ENCODE results near the gene LIPC.

LIPC gene

DNA sequence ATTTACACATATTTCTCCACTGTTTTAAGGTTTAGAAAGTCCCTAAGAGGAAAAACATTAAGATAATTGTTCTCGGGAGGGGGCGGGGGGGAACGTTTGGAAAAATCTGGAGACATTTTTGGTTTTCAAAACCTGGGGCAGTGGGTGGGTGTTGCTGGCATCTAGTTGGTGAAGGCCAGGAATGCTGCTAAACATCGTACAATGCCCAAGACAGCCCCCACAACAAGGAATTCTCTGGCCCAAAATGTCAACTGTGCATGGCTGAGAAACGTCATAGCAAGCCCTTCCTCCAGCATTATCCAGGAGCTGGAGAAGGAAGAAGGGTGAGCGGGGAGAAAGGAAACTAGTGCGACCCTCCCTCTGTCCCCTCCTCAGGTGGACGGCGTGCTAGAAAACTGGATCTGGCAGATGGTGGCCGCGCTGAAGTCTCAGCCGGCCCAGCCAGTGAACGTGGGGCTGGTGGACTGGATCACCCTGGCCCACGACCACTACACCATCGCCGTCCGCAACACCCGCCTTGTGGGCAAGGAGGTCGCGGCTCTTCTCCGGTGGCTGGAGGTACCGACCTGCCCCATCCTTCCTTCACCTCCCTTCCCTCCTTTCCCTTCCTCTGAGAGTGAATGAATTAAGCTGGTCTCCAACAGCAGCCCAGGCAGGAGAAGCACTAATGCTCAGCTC is 109.8 kb downstream of the LIPC start:
- DNase-seq (ENCODE audit: low read depth), result no peak
- H3K4me3 ChIP-seq (replicated peaks; ENCODE audit: low read depth, low read length), result no peak overlapping the region
- TF ChIP-seq, protein P1, sequence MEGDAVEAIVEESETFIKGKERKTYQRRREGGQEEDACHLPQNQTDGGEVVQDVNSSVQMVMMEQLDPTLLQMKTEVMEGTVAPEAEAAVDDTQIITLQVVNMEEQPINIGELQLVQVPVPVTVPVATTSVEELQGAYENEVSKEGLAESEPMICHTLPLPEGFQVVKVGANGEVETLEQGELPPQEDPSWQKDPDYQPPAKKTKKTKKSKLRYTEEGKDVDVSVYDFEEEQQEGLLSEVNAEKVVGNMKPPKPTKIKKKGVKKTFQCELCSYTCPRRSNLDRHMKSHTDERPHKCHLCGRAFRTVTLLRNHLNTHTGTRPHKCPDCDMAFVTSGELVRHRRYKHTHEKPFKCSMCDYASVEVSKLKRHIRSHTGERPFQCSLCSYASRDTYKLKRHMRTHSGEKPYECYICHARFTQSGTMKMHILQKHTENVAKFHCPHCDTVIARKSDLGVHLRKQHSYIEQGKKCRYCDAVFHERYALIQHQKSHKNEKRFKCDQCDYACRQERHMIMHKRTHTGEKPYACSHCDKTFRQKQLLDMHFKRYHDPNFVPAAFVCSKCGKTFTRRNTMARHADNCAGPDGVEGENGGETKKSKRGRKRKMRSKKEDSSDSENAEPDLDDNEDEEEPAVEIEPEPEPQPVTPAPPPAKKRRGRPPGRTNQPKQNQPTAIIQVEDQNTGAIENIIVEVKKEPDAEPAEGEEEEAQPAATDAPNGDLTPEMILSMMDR (IDR thresholded peaks at IDR 0.05; ENCODE audit: low read length, missing control alignments), result no peak

DNA sequence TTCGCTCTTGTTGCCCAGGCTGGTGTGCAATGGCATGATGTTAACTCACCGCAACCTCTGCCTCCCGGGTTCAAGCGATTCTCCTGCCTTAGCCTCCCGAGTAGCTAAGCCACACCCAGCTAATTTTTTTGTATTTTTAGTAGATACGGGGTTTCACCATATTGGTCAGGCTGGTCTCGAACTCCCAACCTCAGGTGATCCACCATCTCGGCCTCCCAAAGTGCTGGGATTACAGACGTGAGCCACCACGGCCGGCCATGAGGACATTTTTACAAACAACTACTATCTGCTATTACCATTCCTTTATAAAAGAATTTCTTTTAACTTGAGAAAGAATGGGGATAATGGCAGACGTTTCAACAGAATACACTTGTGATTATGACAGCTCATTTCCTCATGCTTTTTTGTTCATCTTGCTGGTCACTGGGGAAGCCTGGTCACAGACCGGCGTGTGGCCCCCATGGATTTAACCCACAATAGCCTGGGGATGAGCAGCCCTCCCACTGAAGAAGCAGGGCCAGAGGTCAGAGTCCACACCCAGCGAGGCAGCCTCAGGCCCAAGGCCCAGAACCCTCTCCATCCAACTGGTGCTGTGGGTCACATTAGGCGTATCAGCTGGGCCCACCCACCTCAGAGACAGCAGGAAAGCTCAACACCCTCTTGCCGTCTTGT is 112.0 kb downstream of the LIPC start:
- no peak overlapping the region for H3K4me3 ChIP-seq (replicated peaks; ENCODE audit: low read depth, low read length)
- DNase-seq (ENCODE audit: low read depth), result no peak
- TF ChIP-seq, protein P1 (IDR thresholded peaks at IDR 0.05; ENCODE audit: low read length, missing control alignments), result no peak

DNA sequence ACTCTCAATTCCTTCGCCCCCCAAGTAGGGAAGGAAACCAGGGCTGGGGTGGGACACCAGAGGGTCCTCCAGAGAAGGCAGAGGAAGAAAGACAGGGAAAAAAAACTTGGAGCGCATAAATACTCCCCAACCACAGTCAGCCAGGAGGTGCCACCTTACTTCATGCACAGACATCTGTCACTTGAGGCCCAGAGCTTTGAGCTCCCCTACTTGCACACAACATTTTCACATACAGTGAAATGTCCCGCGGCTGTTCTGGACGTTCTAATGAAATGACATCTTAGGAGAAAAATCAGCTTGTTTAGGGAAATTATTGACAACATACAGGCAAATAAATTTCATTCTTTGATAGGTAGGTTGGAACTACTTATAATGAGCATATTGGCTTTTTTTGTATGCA is 113.0 kb downstream of the LIPC start:
- TF ChIP-seq, protein P1 (IDR thresholded peaks at IDR 0.05; ENCODE audit: low read length, missing control alignments), result no peak
- no peak overlapping the region for H3K4me3 ChIP-seq (replicated peaks; ENCODE audit: low read depth, low read length)

DNA sequence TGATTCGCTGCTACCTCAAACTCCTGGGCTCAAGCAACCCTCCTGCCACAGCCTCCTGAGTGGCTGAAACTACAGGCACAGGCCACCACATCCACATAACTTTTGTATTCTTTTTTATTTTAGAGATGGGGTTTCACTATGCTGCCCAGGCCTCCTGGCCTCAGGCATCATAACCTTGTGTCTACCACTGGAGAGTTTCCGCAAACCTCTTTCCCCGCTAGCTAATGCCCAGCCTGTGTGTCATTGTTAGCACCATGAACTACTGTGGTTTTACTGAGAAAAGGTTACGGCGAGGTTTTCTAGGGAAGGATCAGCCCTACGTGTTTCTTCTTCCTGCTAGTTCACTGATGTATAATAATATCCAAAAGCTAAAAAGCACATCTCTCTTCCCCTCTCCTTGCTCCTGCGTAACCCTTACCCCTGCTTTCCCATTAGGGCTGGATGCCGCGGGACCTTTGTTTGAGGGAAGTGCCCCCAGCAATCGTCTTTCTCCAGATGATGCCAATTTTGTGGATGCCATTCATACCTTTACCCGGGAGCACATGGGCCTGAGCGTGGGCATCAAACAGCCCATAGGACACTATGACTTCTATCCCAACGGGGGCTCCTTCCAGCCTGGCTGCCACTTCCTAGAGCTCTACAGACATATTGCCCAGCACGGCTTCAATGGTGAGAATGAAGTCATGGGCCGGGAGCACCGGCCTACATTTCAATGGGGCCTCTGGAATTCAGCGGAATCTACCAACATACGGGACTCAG is 113.7 kb downstream of the LIPC start:
- H3K4me3 ChIP-seq (replicated peaks; ENCODE audit: low read depth, low read length), result no peak overlapping the region
- TF ChIP-seq, protein P1 (IDR thresholded peaks at IDR 0.05; ENCODE audit: low read length, missing control alignments), result no peak
- no peak for DNase-seq (ENCODE audit: low read depth)

More for the DNA sequence above, 113.0 kb downstream of the LIPC start:
- DNase-seq (ENCODE audit: low read depth), result no peak

DNA sequence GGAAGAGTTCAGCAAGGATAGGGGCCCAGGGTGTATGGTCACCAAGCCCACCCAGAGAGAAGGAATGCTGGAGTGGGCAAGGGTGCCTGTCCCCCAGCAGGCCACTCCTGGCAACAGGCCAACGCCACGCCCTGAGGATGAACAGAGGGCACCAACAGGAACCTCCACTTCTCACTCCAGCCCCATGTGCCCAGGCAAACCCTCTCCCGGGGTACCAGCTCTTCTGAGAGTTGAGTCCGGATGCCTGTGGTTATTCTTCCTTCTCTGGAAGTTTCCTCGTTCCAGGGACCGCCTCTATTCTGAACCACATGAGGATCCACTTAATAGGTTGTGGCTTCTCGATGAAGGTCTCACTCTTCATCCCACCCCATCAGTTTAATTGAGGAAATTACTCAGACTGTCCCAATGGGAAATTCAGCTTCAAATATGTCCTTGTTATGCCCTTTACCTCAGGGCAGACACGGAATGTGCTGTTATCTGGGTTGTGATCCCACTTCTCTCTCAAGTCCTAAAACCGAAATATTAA is 114.3 kb downstream of the LIPC start:
- no peak overlapping the region for H3K4me3 ChIP-seq (replicated peaks; ENCODE audit: low read depth, low read length)
- no peak for DNase-seq (ENCODE audit: low read depth)
- TF ChIP-seq, protein P1 (IDR thresholded peaks at IDR 0.05; ENCODE audit: low read length, missing control alignments), result no peak

DNA sequence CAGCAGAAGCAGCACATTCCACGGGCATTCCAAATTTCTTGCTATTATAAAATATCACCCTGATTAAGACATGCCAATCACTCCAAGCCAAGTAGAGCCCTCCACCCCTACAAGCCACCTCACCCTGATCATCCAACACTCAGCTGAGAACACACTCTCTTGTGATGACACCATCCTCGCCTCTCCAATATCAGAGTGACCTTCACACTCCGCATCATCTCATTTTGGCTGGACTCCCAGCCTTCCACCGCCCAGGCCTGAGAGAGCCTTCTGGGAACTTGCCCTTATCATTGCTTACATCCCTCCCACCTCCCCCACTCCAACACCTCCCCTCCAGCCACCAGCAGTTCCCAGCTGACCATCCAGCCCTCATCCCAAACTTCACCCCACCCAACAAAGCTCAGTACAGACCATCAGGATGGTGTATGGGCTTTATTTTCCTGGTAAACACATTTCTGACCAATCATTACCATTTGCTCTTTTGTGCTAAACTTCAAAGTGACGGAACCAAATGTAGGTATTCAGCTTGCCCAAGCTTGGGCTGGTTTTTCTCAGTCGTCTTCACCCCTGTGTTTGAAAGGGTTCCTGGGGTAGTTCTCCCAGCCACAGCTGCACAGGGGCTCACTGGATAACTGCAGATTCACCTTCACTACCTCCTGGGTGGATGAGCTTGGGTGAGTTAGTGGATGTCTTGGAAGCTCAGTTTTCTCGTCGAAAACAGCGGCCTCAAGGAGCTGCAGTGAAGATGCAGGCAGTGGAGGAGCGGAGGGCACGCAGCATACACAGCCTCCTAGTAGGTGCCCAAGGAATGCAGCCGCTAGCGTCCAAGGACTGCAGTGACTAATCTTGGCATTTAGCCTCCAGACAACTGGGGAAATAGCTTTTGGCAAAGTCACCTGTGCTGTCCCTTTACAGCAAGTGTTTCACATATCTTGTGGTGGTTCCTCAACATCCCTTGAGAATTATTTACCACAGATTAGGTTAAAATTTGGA is 115.1 kb downstream of the LIPC start:
- no peak overlapping the region for H3K4me3 ChIP-seq (replicated peaks; ENCODE audit: low read depth, low read length)
- DNase-seq (ENCODE audit: low read depth), result peak; percentile 91

More for the DNA sequence above, 115.1 kb downstream of the LIPC start:
- TF ChIP-seq, protein P1 (IDR thresholded peaks at IDR 0.05; ENCODE audit: low read length, missing control alignments), result no peak
